ENCODE measurements around the gene PIM2.

Gene PIM2

GRCh38 chrX:48918643-48919340 lies at the start of gene PIM2:
Gene PIM2, minus strand, starts transcription at chrX:48919024. Its CDS starts 190 bp downstream, at chrX:48918834.
- peak; percentile 75 to 77 for DNase-seq (ENCODE audit: low read depth in 2 of 2)

GRCh38 chrX:48968377-48968776 lies 49.6 kb upstream of the PIM2 start:
- DNase-seq (ENCODE audit: low read depth in 2 of 2), result no peak

DNA sequence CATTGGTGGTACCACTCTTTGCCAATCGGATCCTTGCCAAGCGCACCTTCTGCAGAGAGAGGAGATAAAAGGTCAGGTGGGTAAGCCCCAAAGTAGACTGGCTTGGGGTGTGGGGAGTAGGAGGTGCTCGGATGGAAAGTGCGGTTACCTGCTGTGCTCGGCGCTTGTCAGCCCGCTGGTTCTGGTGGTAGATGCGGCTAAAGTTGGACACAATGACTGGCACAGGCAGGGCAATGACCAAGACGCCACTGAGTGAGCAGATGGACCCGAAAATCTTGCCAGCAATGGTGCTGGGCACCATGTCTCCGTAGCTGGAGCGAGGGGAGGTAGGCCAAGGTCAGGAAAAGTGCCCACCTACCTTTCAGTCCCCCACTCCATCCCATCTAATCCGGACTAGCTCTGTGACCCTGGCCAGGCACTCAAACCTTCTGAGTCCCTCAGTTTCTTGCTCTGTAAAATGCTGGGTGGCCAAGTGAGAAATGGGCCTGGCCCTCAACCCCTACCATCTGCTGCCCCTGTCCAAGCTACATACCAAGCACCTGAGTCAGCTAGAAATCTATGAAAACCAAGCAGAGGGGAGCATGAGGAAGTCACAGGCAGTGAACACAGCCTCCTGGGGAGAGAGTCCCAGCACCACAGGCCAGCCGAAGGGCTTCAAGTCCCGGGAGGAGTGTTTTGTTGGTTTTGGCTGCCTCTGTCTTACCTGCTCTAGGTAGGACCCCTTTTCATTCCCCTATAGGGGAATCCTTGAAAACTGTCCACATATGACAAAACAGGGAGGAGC lies 48.2 kb upstream of the PIM2 start:
- DNase-seq (ENCODE audit: low read depth in 2 of 2), result no peak

- DNase-seq (ENCODE audit: low read depth in 2 of 2), result no peak
Measured at GRCh38 chrX:48965959-48966358, 47.1 kb upstream of the PIM2 start.

GRCh38 chrX:48961585-48962091 lies 42.8 kb upstream of the PIM2 start:
- DNase-seq (ENCODE audit: low read depth in 2 of 2), result no peak

DNA sequence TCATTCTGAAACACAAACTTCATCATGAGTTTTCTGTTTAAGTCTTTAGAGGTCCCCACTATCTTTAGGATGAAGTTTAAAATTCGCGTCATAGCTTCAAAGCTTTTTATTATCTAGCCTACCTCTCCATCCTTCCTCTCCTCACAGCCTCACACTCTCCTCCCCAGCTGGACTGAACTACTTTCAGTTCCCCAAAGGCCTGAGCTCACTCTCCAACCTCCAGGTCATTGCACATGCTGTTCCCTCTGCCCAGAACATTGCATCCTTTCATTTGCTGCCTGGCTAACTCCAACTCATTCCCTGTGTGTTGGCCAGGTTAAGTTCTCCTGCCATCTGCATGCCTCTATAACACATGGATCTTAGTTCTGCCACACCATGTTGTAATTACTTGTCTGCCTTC lies 41.5 kb upstream of the PIM2 start:
- DNase-seq (ENCODE audit: low read depth in 2 of 2), result no peak

- DNase-seq (ENCODE audit: low read depth in 2 of 2), result no peak
Measured at GRCh38 chrX:48958635-48959094, 39.8 kb upstream of the PIM2 start.

- DNase-seq (ENCODE audit: low read depth in 2 of 2), result peak; percentile 80 to 81
Measured at GRCh38 chrX:48957827-48958634, 39.2 kb upstream of the PIM2 start.

DNA sequence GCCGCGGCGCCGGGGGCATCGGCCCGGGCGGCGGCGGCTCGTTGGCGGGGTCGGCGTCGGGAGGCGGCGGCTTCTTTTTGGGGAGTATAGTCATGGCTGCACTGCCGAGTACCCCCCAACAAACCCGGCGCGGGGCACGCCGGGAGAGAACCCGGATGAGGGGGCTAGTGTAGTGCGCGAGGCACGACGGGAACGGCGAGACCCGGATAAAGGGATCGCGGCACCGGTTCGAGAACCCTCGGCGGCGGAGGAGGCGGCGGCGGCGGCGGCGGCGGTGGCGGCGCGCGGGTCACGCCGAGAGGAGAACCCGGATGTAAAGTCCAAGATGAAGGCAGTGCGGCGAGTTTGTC lies 38.6 kb upstream of the PIM2 start, which contains the start of gene OTUD5:
OTUD5 (minus strand) TSS at position 131 of the 350 bp plus-strand sequence; CDS start at position 94, 37 bp downstream.
- DNase-seq (ENCODE audit: low read depth in 2 of 2), result peak; percentile 50 to 54

DNA sequence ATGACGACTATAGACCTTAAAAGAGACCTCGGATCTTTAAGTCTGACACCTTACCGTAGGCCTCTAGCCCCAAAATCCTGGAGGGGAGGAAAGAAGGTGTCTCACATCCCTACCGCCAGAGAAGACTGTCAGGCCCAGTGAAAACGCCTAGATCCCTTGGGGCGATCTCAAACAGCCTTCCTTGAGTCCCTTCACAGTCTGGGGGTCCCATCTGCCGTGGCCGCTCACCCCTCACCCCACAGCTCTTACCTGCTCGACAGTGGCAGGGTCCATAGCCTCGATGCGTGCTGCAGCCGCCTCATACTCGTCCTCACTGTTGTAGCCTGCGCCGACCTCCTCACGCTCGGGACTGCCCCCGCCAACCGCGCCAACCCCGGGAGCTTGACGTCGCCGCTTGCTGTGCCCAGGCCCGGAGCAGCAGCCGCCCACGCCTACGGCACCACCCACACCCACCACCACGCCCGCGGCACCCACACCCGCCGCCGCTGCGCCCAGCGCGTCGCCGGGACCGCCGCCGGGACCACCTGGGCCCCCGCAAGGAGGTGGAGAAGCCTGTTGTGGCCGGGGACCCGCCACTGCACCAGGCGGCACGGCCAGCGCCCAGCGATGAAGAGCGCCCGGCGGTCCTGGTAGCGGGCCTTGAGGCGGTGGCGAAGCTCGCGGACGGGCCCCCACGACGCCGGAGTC lies 38.0 kb upstream of the PIM2 start:
- no peak for DNase-seq (ENCODE audit: low read depth in 2 of 2)

DNA sequence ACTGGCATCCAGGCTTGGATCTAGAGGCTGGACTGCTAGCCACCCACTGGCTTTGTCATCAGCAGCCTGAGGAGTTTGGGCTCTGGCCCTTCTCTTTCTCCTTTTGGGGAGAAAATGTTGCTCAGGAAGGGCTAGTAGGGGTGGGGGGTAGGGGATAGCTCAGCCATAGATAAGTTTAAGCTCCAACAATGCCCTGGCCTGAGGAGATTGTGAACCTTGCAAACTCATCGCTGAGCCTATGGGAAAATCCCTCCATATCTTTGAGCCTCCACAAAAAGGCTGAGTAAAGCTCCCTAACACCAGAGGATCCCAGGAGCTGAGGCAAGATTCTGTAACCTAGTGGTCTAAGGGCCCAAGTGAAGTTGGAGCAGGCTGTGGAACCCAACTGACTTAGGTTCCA lies 29.8 kb upstream of the PIM2 start:
- no peak for DNase-seq (ENCODE audit: low read depth in 2 of 2)

DNA sequence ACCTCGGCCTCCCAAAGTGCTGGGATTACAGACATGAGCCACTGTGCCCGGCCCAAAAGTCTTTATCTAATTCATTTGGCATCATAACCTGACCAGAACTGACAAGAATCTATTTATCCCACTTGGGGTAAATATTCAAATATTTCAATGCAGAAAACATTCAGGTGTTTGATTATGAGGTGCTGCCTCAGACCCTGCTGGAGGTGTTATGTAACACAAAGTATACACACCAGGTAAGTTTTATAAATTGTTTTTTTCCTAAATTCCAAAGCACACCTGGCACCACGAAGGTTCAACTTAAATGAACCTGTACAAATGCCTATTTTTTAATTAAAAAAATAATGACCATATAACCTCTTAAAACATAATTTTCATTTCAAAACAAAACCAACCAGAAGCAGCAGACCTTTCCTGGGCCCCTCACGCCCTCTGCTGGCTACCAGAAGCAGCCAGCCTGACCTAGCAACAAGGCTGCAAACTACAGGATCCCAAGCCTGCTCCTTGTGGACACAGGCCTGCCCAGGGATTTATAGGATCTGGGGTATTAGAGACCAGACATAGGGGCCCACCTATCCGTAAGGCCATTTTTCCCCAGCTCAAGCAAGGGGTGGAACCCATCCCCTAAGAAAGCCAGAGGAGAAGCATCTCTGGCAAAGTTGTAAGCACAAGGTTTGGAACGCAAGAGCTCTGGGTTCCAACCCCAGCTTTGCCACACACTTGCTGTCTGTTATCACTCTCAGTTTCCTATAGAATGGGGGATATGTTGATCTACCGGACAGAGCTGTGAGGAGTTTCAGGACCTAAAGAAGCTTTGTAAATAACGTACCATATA lies 26.9 kb upstream of the PIM2 start:
- peak in 1 of 2 donors; percentile 37 for DNase-seq (ENCODE audit: low read depth in 2 of 2)

DNA sequence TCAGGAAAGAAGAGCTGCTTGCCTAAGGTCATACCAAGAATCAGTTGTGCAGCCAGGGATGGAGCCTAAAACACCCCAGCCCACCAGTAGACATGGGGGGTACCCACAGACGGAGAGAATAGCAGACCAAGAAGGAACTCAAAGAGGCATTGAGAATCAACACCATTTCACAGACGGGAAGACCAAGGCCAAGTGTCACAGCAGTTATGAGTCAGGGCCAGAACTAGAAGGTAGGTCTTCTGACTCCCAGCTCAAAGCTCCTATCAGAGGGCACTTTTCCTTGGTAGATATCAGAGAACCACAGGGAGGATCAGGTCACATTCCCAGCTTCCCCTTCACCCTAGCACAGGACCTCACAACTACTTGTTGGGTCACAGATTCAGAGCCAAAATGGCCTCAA lies 24.1 kb upstream of the PIM2 start:
- no peak for DNase-seq (ENCODE audit: low read depth in 2 of 2)

DNA sequence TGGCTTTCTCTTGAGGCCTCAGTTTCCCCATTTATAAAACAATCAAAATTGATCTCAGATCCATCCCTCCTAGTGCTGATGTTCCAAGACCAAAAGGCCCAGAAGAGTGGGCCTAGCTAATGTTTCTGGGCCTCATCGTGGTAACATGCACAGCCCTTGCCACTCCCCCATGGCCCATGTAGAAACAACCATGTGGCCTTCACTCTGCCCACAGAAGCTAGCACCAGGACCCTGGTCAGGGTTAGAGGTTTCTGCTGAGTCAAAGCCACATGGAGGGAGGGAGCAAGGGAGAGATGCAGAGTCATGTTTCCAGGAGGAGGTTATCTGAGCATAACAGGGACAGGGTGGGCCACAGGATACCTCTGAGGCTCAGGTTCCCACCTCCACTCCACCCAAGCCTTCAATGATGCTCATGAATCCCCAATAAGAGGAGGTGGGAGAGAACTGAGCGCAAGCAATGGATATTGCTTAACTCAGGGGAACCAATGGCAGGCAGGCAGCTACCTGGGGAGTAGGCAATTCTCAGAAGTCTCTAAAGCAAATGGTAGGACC lies 21.7 kb upstream of the PIM2 start:
- no peak for DNase-seq (ENCODE audit: low read depth in 2 of 2)

DNA sequence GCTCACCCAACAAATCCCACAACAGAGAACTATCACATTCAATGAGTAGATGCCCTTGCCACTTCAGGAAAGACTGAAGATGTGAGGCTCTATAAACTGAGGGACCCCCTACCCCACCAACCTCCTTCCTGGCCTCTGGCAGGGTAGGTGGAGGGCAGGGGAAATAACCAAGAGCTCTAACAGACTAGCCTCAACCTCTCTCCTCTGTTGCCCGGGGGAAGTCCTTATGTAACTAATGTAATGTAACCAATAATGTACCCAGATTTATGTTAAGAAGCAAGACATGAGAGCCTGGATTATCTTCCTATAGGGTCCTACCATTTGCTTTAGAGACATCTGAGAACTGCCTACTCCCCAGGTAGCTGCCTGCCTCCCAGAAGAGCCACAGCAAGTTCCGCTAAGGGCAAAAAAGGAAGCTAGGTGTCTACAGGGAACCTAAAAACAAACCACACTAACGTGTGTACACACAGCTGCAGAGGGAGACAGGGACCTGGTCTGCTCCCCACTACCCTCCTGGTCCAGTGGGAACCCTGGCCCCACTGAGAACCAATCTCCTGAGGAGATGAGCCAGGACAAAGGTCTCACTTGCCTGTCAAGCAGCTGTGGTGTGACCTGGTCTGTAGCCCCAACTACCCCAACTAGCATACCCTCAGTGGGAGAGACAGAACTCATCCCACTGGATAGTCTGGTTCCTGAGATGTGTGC lies 20.9 kb upstream of the PIM2 start:
- DNase-seq (ENCODE audit: low read depth in 2 of 2), result no peak

DNA sequence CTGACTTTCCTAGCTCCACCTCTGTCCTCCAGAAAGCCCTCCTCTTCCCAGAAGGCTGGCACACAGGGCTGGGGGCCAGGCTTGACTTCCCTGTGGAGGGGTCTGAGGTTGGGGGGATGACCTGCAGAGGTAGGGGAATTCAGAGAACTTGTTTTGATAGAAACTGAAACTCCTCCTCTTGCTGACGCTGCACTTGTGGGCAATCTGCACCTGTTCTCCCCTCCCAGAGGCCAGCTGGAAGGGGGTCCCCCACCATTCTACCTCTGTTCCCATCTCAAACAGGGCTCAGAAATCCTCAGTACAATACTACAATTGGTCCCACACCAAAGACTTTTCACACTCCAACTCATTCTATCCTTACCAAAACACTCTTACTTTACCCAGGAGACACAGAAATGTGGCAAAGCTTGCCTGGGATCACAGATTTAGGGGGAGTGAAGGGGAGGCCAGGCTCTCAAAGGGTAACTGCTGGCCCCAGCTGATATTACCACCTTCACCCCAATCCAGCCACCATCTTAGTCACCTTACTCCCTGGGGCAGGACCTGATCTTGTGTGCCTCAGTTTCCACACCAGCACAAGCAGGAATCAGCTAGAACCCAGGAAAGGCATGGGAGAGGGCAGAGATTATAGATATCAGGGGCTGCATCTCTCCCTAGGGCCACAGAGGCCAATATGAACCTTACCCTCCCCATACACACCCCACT lies 20.0 kb upstream of the PIM2 start:
- peak; percentile 42 to 65 for DNase-seq (ENCODE audit: low read depth in 2 of 2)

DNA sequence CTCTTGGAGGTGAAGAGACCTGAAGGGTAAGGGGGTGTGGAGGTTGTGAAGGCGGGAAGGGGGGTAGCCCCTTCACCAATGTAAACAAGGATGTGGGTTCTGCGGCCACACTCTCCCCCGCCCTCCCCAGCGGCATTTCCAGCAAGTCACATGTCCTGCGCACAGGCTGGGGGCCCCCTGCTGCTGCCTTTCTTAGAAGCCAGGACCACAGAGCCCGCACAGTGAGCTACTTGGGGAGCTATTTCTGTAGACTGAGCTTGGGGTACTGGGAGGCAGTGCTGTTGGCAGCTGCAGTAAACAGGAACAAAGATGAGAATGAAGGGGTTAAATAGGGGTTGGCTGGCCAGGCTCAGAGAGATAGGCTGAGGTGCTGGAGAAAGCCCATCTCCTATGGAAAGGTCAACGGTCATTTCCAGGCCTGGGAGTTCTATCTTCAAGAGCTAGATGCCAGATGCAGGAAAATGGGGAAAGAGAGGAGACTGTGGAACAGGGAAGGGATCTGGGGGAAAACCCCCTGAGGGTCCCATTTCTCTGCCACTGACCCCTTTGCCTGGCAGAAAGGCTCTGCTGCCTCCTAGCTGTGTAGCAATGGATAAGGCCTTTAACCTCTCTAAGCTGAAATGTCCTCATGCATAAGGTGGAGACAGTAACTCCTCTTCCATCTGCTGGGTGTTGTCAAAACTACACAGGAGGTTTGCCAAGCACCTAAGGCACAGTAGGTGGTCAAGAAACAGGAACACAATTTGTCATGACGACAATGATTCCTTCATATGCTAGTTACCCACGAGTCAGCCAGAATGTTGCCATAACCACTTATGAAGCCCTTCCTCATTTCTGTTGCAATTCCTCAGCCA lies 18.5 kb upstream of the PIM2 start:
- peak; percentile 79 to 81 for DNase-seq (ENCODE audit: low read depth in 2 of 2)

DNA sequence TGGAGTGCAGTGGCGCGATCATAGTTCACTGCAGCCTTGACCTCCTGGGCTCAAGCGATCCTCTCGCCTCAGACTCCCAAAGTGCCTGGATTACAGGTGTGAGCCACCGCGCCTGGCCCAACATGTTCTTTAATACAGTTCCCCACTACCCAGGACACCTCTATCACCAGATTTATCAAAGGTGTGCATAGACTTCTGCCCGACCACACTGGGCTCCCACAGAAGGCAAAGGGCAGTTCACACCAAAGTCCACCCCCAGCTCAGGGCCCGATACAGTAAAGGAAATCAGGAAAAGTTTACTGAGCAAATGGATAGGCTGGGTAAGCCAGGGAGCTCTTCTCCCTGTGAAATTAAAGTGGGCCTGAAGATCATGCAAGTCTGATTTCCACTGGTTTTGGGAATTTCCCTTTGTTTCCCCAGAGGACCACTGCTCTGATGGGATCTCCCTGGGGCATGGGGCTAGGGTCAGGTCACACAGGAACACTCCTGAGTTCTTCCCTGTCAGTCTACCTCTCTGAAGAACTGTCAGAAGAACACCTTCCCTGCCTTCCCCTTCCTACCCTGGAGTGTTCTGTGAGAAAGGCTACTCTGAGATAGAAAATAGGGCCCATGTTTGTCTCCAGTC lies 17.7 kb upstream of the PIM2 start:
- DNase-seq (ENCODE audit: low read depth in 2 of 2), result no peak
